Measurements from ENCODE around the gene PTPRB.

PTPRB gene

DNA sequence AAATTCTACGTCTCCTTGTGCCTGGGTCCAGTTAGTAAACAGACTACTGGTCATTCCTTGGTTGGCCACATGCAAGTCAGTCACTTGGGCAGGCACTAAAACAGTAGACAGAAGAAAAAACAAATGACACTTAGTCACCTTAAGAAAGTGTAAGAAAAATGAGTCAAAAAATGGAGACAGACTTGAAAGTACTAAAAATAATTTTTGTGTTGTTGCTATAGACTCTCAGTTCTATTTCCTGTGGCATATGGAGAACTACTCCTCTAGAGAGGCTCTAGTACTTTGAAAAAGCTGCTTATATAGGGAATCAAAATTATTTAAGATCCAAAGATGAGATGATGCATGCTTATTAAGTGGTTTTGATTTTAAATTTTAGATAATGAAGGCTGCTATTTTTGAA is 56.0 kb downstream of the PTPRB start:
- CTCF ChIA-PET = interaction anchor here (0.6 to 2.0 kb wide), 3 partner anchors 148 to 702 kb away, joined by 3 to 6 read pairs (median 4); no protein-coding TSS in a partner anchor
- TF ChIP-seq ZNF701 (tag by site-specific recombination; IDR thresholded peaks at IDR 0.05) (no peak), ZNF776 (tag by site-specific recombination; IDR thresholded peaks at IDR 0.05; ENCODE audit: borderline replicate concordance) (no peak), ZNF610 (tag by site-specific recombination; IDR thresholded peaks at IDR 0.05; ENCODE audit: borderline replicate concordance) (no peak), ZNF600 (tag by site-specific recombination; IDR thresholded peaks at IDR 0.05) (no peak), ZNF138 (tag by site-specific recombination; IDR thresholded peaks at IDR 0.05; ENCODE audit: borderline replicate concordance) (no peak), SP7 (tag by site-specific recombination; IDR thresholded peaks at IDR 0.05) (no peak), ZNF529 (tag by site-specific recombination; IDR thresholded peaks at IDR 0.05; ENCODE audit: insufficient replicate concordance) (no peak), KLF10 (tag by site-specific recombination; IDR thresholded peaks at IDR 0.05) (no peak), TCF7L2 (IDR thresholded peaks at IDR 0.05; ENCODE audit: borderline replicate concordance, low read depth, low read length) (no peak)
- TF ChIP-seq, protein P1, sequence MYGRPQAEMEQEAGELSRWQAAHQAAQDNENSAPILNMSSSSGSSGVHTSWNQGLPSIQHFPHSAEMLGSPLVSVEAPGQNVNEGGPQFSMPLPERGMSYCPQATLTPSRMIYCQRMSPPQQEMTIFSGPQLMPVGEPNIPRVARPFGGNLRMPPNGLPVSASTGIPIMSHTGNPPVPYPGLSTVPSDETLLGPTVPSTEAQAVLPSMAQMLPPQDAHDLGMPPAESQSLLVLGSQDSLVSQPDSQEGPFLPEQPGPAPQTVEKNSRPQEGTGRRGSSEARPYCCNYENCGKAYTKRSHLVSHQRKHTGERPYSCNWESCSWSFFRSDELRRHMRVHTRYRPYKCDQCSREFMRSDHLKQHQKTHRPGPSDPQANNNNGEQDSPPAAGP (tag by site-specific recombination; IDR thresholded peaks at IDR 0.05) = no peak
- TF ChIP-seq, protein P2, sequence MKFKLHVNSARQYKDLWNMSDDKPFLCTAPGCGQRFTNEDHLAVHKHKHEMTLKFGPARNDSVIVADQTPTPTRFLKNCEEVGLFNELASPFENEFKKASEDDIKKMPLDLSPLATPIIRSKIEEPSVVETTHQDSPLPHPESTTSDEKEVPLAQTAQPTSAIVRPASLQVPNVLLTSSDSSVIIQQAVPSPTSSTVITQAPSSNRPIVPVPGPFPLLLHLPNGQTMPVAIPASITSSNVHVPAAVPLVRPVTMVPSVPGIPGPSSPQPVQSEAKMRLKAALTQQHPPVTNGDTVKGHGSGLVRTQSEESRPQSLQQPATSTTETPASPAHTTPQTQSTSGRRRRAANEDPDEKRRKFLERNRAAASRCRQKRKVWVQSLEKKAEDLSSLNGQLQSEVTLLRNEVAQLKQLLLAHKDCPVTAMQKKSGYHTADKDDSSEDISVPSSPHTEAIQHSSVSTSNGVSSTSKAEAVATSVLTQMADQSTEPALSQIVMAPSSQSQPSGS (tag by site-specific recombination; IDR thresholded peaks at IDR 0.05; ENCODE audit: low read depth) = no peak
- TF ChIP-seq, protein P3, sequence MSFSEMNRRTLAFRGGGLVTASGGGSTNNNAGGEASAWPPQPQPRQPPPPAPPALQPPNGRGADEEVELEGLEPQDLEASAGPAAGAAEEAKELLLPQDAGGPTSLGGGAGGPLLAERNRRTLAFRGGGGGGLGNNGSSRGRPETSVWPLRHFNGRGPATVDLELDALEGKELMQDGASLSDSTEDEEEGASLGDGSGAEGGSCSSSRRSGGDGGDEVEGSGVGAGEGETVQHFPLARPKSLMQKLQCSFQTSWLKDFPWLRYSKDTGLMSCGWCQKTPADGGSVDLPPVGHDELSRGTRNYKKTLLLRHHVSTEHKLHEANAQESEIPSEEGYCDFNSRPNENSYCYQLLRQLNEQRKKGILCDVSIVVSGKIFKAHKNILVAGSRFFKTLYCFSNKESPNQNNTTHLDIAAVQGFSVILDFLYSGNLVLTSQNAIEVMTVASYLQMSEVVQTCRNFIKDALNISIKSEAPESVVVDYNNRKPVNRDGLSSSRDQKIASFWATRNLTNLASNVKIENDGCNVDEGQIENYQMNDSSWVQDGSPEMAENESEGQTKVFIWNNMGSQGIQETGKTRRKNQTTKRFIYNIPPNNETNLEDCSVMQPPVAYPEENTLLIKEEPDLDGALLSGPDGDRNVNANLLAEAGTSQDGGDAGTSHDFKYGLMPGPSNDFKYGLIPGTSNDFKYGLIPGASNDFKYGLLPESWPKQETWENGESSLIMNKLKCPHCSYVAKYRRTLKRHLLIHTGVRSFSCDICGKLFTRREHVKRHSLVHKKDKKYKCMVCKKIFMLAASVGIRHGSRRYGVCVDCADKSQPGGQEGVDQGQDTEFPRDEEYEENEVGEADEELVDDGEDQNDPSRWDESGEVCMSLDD (tag by site-specific recombination; IDR thresholded peaks at IDR 0.05) = no peak
- TF ChIP-seq, protein P4, sequence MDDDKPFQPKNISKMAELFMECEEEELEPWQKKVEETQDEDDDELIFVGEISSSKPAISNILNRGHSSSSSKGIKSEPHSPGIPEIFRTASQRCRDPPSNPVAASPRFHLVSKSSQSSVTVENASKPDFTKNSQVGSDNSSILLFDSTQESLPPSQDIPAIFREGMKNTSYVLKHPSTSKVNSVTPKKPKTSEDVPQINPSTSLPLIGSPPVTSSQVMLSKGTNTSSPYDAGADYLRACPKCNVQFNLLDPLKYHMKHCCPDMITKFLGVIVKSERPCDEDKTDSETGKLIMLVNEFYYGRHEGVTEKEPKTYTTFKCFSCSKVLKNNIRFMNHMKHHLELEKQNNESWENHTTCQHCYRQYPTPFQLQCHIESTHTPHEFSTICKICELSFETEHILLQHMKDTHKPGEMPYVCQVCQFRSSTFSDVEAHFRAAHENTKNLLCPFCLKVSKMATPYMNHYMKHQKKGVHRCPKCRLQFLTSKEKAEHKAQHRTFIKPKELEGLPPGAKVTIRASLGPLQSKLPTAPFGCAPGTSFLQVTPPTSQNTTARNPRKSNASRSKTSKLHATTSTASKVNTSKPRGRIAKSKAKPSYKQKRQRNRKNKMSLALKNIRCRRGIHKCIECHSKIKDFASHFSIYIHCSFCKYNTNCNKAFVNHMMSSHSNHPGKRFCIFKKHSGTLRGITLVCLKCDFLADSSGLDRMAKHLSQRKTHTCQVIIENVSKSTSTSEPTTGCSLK (tag by site-specific recombination; IDR thresholded peaks at IDR 0.05) = no peak
- no peak overlapping the region for H3K27ac ChIP-seq (ENCODE audit: extremely low read depth, low read depth, low read length)
- POLR2A ChIA-PET = interaction anchor here (0.5 to 0.7 kb wide), 2 partner anchors 18 to 819 kb away, joined by 3 to 4 read pairs; no protein-coding TSS in a partner anchor
- no peaks in the 10 kb centered on the region; the same call in 1 of the 2 replicates for H3K4me1 ChIP-seq (ENCODE audit: control insufficient read depth, insufficient read depth, low read length)
- no peaks in the 10 kb centered on the region for H3K9me3 ChIP-seq (ENCODE audit: control insufficient read depth, insufficient read depth, low read depth, low read length)
- H3K4me3 ChIP-seq (ENCODE audit: low read depth, low read length) = no peak overlapping the region
- no peaks in the 10 kb centered on the region for H3K36me3 ChIP-seq (ENCODE audit: control insufficient read depth in 2 of 2, insufficient read depth in 1 of 2, low read length in 2 of 2)

DNA sequence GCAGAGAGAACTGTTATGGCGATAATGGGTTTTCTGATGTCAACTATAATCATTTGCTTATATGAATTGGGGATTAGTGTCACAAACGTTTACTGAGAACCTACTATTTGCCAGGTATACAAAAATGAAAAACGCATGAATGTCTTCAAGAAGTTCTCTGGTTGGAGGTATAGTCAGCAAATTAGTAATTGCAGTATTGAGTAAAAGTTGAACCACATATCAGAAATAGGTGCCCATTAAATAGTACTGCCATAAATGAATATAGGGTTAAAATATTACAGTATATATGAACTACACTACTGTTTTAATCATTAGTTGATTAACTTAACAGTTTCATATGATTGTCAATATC is 60.0 kb downstream of the PTPRB start:
- H3K9me3 ChIP-seq (ENCODE audit: control insufficient read depth, insufficient read depth, low read depth, low read length) = no peaks in the 10 kb centered on the region
- ChIA-PET CTCF (interaction anchor here (0.6 to 3.6 kb wide), 22 partner anchors 13 to 892 kb away, joined by 3 to 37 read pairs (median 4); no protein-coding TSS in a partner anchor), POLR2A (no interaction called here)
- no peaks in the 10 kb centered on the region; the same call in 1 of the 2 replicates for H3K4me1 ChIP-seq (ENCODE audit: control insufficient read depth, insufficient read depth, low read length)
- no peak overlapping the region for H3K4me3 ChIP-seq (ENCODE audit: low read depth, low read length)
- H3K27ac ChIP-seq (ENCODE audit: extremely low read depth, low read depth, low read length) = no peak overlapping the region
- TF ChIP-seq ZNF792 (tag by site-specific recombination; IDR thresholded peaks at IDR 0.05) = no peak
- no peaks in the 10 kb centered on the region for H3K36me3 ChIP-seq (ENCODE audit: control insufficient read depth in 2 of 2, insufficient read depth in 1 of 2, low read length in 2 of 2)

Measured in HEK293 (cell line).